Peyer's patch (tissue), 4 donors: ENCODE data around the gene TMEM267.

Experiments used
- CTCF ChIP-seq, 6 experiments: fragments of 450-650 bp in 4 of 6; fragments of 200-600 bp in 2 of 6; sonication (generic) in 1 of 6; IDR thresholded peaks; one replicate each; pipeline ENCODE4 v1.5.1; 2017 to 2019; ENCODE audit warnings: antibody characterized with exemption in 6 of 6, mild to moderate bottlenecking in 3 of 6, moderate library complexity in 1 of 6
- POLR2A ChIP-seq, 2 donors: fragments of 450-650 bp; IDR thresholded peaks; one replicate each; pipeline ENCODE4 v1.5.1; 2017; ENCODE audit warnings: antibody characterized with exemption in 2 of 2, mild to moderate bottlenecking in 2 of 2, moderate library complexity in 2 of 2

- TF ChIP-seq CTCF (IDR thresholded peaks at IDR 0.05) (peak in 1 of 6 experiments; percentile 13), POLR2A (IDR thresholded peaks at IDR 0.05) (peak in 1 of 2 donors; percentile 71)
Measured at GRCh38 chr5:43514816-43515677, 31.4 kb upstream of the TMEM267 start, which contains the start of gene C5orf34.
